GM18907 (cell line): ENCODE measurements around the gene KRT80.

Experiments used
- ATAC-seq: cut with Tn5 transposase; IDR thresholded peaks from one replicate; pipeline ENCODE4 v1.9.1; 2021; ENCODE audit warnings: mild to moderate bottlenecking, moderate library complexity; ENCODE audit not compliant: unreplicated experiment

Gene KRT80

GRCh38 chr12:52141875-52142274, 49.9 kb downstream of the KRT80 start:
- ATAC-seq = no peak

- no peak for ATAC-seq
Observed at GRCh38 chr12:52141306-52141705, 50.5 kb downstream of the KRT80 start.

- no peak for ATAC-seq
Observed at GRCh38 chr12:52139579-52140062, 52.2 kb downstream of the KRT80 start.

- no peak for ATAC-seq
Observed at GRCh38 chr12:52139147-52139546, 52.7 kb downstream of the KRT80 start.

GRCh38 chr12:52137746-52138145, 54.1 kb downstream of the KRT80 start:
- no peak for ATAC-seq

- ATAC-seq = no peak
Observed at GRCh38 chr12:52132754-52133161, 59.1 kb downstream of the KRT80 start.

GRCh38 chr12:52130711-52131110, 61.1 kb downstream of the KRT80 start:
- ATAC-seq = no peak

- ATAC-seq = no peak
Observed at GRCh38 chr12:52127683-52128450, 63.9 kb downstream of the KRT80 start.

- no peak for ATAC-seq
Observed at GRCh38 chr12:52126605-52127578, 64.9 kb downstream of the KRT80 start.

GRCh38 chr12:52126050-52126604, 65.7 kb downstream of the KRT80 start:
- ATAC-seq = no peak

GRCh38 chr12:52125476-52125900, 66.3 kb downstream of the KRT80 start:
- no peak for ATAC-seq

GRCh38 chr12:52123487-52124186, 68.2 kb downstream of the KRT80 start:
- ATAC-seq = no peak

GRCh38 chr12:52122904-52123303, 68.9 kb downstream of the KRT80 start:
- ATAC-seq = no peak

GRCh38 chr12:52122540-52122871, 69.3 kb downstream of the KRT80 start:
- no peak for ATAC-seq

- no peak for ATAC-seq
Observed at GRCh38 chr12:52121824-52122539, 69.8 kb downstream of the KRT80 start.

- no peak for ATAC-seq
Observed at GRCh38 chr12:52120951-52121823, 70.6 kb downstream of the KRT80 start.

GRCh38 chr12:52119398-52120254, 72.2 kb downstream of the KRT80 start:
- ATAC-seq = peak; percentile 30
